Suppressor macrophage (primary cell): ENCODE measurements around the gene SDCCAG8.

Experiments
- DNase-seq, 4 experiments: peaks; one replicate each; pipeline ENCODE4 v3.0.0-alpha.2; 2020 to 2022

Gene SDCCAG8

DNA sequence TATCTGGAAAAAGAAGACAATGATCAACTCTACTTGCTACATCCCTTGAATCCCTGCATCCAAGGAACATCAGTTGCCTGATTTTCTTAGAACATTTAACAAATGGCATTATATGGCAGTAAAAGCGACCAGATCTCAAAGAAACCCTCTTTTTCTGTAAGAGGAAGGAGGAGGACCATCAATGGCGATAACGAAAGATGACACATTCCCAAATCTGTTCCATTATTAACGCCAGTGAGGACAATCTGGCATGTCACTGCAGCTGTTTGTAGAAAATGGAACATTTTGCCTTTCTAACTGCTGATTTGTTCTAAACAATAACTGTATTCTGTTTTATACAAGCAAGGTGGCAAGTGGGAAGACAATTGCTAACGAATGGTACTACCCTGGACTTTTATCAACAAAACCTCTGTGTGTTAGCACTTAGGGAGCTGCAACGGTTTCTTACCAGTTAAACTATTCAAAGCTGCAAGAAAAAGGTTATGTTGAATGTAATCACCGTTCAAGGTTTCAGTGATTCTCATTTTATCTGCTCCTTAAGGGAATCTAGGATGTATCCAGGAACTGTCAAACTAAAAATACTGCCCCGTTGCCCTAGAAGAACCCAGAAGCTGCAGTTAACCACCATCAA, 251.9 kb downstream of the SDCCAG8 start:
- DNase-seq, result peak in 1 of 4 experiments; percentile 14

DNA sequence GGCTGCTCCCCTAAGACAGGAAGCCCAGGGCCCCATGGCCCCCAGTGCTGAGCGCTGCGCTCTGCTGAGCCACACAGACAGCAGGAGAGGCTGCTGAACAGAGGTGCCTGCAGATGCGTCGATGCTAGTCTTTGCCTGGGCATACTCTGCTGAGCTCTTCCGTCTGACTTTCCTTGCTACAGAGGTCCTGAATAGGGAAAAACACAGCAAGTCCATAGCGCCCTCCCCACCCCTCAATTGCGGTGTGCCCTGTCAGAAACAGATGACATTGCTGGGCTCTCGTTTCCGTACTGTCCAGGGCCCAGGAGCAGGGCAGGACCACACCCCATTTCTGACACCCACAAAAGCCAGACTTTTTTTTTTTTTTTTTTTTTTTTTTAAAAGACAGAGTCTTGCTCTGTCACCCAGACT, 252.5 kb downstream of the SDCCAG8 start:
- peak in 2 of 4 experiments; percentile 16 to 20 for DNase-seq

DNA sequence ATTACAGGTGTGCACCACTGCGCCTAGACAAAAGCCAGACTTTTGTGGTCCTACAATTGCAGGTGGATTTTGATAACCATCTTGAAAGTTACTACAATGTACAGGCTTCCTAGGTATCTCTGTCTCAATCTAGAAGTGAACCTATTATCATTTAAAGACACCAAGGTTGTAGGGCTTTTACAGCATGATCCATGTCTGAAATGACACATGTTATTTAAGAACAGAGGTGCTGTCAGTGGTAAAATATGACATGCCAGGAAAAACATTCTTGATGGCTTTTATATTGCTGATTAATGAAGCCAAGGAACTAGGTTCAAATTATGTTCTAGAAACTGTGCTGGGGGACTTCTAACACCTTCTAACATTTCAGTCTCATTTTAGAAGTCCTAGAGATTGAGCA, 253.1 kb downstream of the SDCCAG8 start:
- DNase-seq, result no peak

DNA sequence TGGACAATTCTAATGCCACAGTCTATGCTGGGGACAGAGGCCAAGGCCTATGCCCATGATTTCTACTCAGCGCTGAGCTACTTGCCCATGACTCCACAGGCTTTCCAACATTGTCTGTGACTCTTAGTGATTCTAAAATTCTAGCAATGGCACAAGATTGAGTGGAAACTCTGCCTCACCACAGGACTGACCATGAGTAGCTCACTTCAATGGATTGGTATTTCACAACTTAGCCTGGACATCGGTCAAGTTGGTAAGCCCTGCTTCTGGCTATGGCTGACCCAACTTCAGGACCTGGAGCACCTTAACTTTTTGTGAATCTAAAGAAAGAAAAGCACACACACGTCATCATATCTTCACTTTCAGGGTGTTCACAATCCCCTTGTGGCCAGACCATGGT, 255.1 kb downstream of the SDCCAG8 start:
- no peak for DNase-seq

GRCh38 chr1:243513726-243514491, 258.1 kb downstream of the SDCCAG8 start:
- no peak for DNase-seq

DNA sequence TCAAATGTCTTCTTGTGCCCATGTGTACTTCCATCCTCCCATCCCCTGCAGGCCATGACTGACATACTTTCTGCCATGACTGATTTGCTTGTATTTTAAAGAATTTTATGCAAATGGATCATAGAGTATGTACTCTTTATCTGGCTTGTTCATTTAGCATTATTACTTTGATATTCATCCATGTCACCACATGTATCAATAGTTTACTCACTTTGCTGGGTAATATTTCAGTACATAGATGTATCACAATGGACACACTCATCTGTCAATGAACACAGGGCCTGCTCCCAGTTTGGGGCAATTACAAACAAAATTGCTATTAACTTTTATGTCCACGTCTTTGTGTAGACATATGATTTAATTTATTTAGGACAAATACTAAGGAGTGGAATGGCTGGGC, 259.1 kb downstream of the SDCCAG8 start:
- DNase-seq, result no peak

DNA sequence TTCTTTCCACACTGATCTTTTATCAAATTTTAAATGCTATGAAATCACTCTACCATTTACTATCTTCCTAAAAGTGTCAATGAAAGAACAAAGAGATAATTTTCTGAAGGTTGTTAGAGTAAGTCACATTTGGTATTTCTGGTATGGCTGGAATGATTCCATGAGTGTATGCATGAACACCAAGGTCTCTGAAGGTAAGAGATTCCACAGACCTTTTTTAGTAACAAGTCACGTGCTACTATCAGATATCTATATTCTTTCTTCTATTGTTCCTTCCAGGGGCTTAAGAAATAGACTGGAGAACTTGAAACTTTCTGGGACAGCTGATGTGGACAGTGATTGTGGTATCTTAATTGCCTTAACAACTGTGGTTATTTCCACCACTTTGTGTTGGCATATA, 265.0 kb downstream of the SDCCAG8 start:
- no peak for DNase-seq

GRCh38 chr1:243523766-243524165, 267.9 kb downstream of the SDCCAG8 start:
- no peak for DNase-seq

DNA sequence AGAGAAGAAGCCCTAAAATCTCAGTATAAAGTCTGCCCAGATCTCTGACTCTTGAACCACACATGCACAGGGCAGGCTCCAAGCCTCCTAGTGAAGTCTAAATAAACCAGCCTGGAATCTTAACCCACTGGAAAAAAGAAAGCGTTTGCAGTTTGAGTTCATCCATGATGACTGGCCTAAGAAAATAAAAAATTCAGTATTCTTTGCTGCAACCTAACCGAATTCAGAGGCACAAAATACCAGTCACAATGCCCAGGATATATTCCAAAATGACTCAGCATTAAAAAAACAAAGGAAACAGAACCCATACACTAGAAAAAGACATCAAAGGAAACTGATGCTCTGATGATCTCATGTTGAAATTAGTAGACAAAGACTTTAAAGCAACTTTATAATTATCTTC, 269.2 kb downstream of the SDCCAG8 start:
- DNase-seq, result no peak

GRCh38 chr1:243526180-243526579, 270.3 kb downstream of the SDCCAG8 start:
- no peak for DNase-seq

DNA sequence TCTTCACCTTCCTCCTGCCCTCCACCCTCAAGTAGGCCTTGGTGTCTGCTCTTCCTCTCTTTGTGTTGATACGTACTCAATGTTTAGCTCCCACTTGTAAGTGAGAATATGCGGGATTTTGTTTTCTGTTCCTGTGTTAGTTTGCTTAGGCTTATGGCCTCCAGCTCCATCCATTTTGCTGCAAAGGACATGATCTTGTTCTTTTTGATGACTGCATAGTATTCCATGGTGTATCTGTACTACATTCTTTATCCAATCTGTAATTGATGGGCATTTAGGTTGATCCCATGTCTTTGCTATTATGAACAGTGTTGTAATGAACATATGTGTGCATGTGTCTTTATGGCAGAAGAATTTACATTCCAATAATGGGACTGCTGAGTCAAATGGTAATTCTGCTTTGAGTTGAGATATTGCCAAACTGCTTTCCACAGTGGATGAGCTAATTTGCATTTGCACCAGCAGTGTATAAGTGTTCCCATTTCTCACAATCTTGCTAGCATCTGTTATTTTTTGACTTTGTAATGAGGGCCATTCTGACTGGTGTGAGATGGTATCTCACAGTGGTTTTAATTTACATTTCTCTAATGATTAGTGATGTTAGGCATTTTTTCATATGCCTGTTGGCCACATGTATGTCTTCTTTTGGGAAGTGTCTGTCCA, 272.7 kb downstream of the SDCCAG8 start:
- DNase-seq, result no peak

- no peak for DNase-seq
These were observed 273.7 kb downstream of the SDCCAG8 start for GRCh38 chr1:243529512-243529911.

- no peak for DNase-seq
These were observed 279.2 kb downstream of the SDCCAG8 start for GRCh38 chr1:243535014-243535413.

GRCh38 chr1:243539636-243540035, 283.8 kb downstream of the SDCCAG8 start:
- DNase-seq, result no peak

DNA sequence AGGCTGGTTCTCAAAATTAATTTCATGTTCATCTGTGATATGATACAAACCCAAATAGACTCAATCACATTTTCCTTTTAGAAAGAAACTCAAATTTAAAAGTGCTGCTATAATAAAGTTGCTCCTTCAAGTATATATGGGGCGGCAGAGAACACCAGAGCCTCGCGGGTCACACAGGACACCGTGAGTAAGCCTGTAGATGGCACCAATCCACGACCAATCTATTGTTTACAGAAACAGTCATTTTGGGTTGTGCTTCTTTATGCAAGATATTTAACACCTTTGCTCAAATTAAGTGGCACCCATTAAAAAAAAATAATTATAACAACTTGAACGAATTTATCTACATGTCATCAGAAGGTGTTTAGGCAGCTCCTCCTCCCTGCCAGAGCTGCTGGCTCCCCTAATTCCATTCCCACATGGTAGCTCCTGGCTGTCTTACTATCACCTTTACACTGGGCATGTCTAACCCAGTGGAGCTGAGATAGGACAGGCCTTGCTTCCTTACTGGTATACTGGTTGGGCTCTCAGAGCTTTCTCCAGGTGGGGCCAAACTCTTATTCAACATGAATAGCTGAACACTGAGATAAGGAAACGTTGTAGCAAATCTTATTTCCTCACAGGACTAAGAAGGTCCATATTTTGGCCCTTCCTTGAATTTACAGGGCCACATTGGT, 287.0 kb downstream of the SDCCAG8 start:
- DNase-seq, result no peak

GRCh38 chr1:243543501-243543900, 287.7 kb downstream of the SDCCAG8 start:
- DNase-seq, result no peak

- no peak for DNase-seq
These were observed 290.6 kb downstream of the SDCCAG8 start for GRCh38 chr1:243546457-243546856.

DNA sequence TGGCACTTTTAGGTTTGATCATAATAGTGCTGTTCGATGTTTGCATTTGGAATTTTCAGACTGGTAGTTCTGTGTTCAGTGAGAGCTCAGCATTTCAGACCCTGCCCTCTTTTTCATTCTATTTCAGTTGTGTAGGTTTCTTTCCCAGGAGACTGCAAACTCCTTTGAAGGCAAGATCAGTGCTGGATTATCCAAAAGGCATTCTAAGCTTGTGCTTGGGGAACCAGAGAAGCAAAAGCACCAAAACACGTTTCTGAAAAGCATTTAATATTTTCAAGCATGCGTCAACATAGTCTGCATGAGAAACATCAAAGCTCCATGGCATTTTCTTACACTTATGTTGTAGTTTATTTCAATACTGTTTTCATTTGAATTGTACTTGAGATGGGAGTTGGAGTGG, 292.1 kb downstream of the SDCCAG8 start:
- DNase-seq, result no peak

- DNase-seq, result no peak
These were observed 292.7 kb downstream of the SDCCAG8 start for GRCh38 chr1:243548516-243548915.

DNA sequence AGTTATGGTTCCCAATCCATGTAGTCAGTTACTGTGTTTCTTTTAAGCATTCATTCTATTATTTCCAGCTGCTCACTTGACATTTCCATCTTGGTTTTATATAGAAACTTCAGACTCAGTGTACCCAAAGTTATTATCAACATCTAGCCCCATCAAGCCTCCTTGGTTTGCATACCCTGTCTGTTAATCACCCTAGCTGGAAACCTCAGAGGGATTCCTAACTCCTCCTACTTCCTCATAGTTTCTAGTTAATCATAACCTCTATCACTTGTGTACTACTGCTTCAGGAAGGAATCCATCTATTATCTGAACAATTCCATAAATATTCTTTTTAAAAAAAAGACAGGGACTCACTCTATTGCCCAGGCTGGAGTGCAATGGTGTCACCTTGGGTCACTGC, 293.3 kb downstream of the SDCCAG8 start:
- no peak for DNase-seq
